ENCODE results near the gene TXLNB.

TXLNB gene

DNA sequence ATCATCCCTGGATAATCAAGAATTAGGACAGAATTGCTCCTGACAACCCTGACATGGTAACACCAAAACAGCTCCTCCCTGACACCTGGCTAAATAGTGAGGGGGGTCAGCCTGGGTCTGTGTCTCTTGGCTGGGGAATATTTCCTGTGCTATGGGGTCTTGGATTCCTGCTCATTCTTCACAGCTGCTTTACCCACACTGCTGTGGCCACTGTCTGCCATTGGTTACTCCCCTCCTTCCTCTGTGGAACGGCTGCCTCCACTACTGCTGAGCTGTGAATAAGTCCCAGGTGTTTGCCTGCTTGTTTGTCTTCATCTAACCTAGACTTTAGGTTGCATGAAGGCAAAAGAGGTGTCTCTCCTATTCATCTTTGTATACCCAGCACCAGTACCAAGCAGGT lies 33.9 kb upstream of the TXLNB start:
- Histone ChIP-seq H3K79me1 (replicated peaks; ENCODE audit: low read length, poor library complexity, severe bottlenecking) (no peaks in the 10 kb centered on the region), H2AFZ (ENCODE audit: low read depth, low read length) (no peak overlapping the region), H3K9ac (ENCODE audit: low read length) (no peak overlapping the region), H2BK120ac (ENCODE audit: low read depth, low read length) (no peak overlapping the region), H3K4me1 (ENCODE audit: control insufficient read depth, insufficient read depth, low read depth, low read length) (peaks cover 1% of the 10 kb centered on the region), H3K4ac (ENCODE audit: low read depth in 1 of 2, low read length in 2 of 2) (no peak overlapping the region), H3K27ac (ENCODE audit: low read length, poor library complexity, severe bottlenecking) (no peak overlapping the region), H3K4me3 (ENCODE audit: insufficient read depth in 1 of 2, low read depth in 1 of 2, low read length in 2 of 2) (no peak overlapping the region), H4K91ac (ENCODE audit: low read length) (no peak overlapping the region), H3K4me2 (ENCODE audit: low read length, poor library complexity, severe bottlenecking) (no peak overlapping the region), H3K36me3 (ENCODE audit: control insufficient read depth in 1 of 2, insufficient read depth in 2 of 2, low read depth in 1 of 2, low read length in 2 of 2) (no peaks in the 10 kb centered on the region), H3K9me3 (ENCODE audit: control insufficient read depth, low read length) (no peaks in the 10 kb centered on the region), H2BK15ac (ENCODE audit: low read depth, poor library complexity, severe bottlenecking) (no peak overlapping the region), H3K23ac (ENCODE audit: low read length in 2 of 2) (no peak overlapping the region), H3K27me3 (ENCODE audit: control insufficient read depth in 1 of 2, insufficient read depth in 1 of 2, low read length in 2 of 2) (no peaks in the 10 kb centered on the region), H2BK12ac (ENCODE audit: low read length in 2 of 2) (peak overlapping the region in 1 of 2 experiments; percentile 63), H4K8ac (ENCODE audit: low read length) (no peak overlapping the region), H3K18ac (ENCODE audit: low read depth in 1 of 2, low read length in 2 of 2) (no peak overlapping the region), H2AK5ac (ENCODE audit: low read length, severe bottlenecking) (no peak overlapping the region), H3K14ac (ENCODE audit: low read length in 2 of 2) (no peak overlapping the region), H2BK5ac (ENCODE audit: low read depth, low read length, poor library complexity, severe bottlenecking) (no peak overlapping the region)
- 100% methylated on average over 1 of the region's 1 CpG for WGBS
- no peak for DNase-seq

DNA sequence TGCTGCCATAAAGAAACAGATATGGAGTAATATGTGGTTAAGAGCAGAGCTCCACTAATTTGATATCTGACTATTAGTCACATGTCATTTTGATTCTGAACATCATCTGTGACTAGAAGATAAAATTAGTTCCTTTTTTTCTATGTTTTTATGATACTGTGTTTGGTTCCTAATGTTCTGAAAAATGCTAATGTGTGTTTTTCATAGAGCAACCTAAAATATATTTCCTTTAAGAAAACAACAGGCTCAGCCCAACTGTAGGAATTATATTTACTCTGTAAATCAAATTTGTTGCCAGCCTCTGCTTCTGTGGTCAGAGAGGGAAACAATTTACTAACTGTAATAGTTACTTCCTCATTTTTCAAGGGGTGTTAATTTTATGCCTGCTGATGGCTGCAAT lies 33.3 kb upstream of the TXLNB start:
- Histone ChIP-seq H2AK5ac (ENCODE audit: low read length, severe bottlenecking) (no peak overlapping the region), H3K4me2 (ENCODE audit: low read length, poor library complexity, severe bottlenecking) (no peak overlapping the region), H2AFZ (ENCODE audit: low read depth, low read length) (no peak overlapping the region), H3K4me3 (ENCODE audit: insufficient read depth in 1 of 2, low read depth in 1 of 2, low read length in 2 of 2) (no peak overlapping the region), H3K14ac (ENCODE audit: low read length in 2 of 2) (no peak overlapping the region), H3K23ac (ENCODE audit: low read length in 2 of 2) (no peak overlapping the region), H4K8ac (ENCODE audit: low read length) (no peak overlapping the region), H3K9ac (ENCODE audit: low read length) (no peak overlapping the region), H3K18ac (ENCODE audit: low read depth in 1 of 2, low read length in 2 of 2) (no peak overlapping the region), H2BK15ac (ENCODE audit: low read depth, poor library complexity, severe bottlenecking) (no peak overlapping the region), H4K91ac (ENCODE audit: low read length) (no peak overlapping the region), H3K27me3 (ENCODE audit: control insufficient read depth in 1 of 2, insufficient read depth in 1 of 2, low read length in 2 of 2) (no peaks in the 10 kb centered on the region), H3K4me1 (ENCODE audit: control insufficient read depth, insufficient read depth, low read depth, low read length) (peaks cover 1% of the 10 kb centered on the region), H3K4ac (ENCODE audit: low read depth in 1 of 2, low read length in 2 of 2) (no peak overlapping the region), H2BK5ac (ENCODE audit: low read depth, low read length, poor library complexity, severe bottlenecking) (no peak overlapping the region), H3K9me3 (ENCODE audit: control insufficient read depth, low read length) (no peaks in the 10 kb centered on the region), H2BK120ac (ENCODE audit: low read depth, low read length) (no peak overlapping the region), H3K27ac (ENCODE audit: low read length, poor library complexity, severe bottlenecking) (no peak overlapping the region), H2BK12ac (ENCODE audit: low read length in 2 of 2) (no peak overlapping the region), H3K36me3 (ENCODE audit: control insufficient read depth in 1 of 2, insufficient read depth in 2 of 2, low read depth in 1 of 2, low read length in 2 of 2) (no peaks in the 10 kb centered on the region), H3K79me1 (replicated peaks; ENCODE audit: low read length, poor library complexity, severe bottlenecking) (no peaks in the 10 kb centered on the region)
- DNase-seq: no peak

DNA sequence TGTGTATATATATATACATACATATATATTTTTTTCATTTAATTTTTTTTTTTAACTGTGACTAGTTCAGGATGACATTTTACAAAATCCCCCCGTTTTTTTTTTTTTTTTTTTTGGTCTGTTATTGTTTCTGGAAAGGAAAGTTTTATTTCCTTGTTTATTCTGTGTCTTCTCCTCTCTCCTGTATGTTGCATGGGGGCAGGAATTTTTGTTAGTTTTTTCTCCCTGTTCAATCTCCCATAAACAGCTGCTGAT lies 32.4 kb upstream of the TXLNB start:
- Histone ChIP-seq H2AFZ (ENCODE audit: low read depth, low read length) (no peak overlapping the region), H3K23ac (ENCODE audit: low read length in 2 of 2) (no peak overlapping the region), H3K27ac (ENCODE audit: low read length, poor library complexity, severe bottlenecking) (no peak overlapping the region), H4K8ac (ENCODE audit: low read length) (no peak overlapping the region), H2BK15ac (ENCODE audit: low read depth, poor library complexity, severe bottlenecking) (no peak overlapping the region), H4K91ac (ENCODE audit: low read length) (no peak overlapping the region), H2AK5ac (ENCODE audit: low read length, severe bottlenecking) (no peak overlapping the region), H2BK12ac (ENCODE audit: low read length in 2 of 2) (no peak overlapping the region), H3K18ac (ENCODE audit: low read depth in 1 of 2, low read length in 2 of 2) (no peak overlapping the region), H3K4ac (ENCODE audit: low read depth in 1 of 2, low read length in 2 of 2) (no peak overlapping the region), H3K4me2 (ENCODE audit: low read length, poor library complexity, severe bottlenecking) (no peak overlapping the region), H2BK120ac (ENCODE audit: low read depth, low read length) (no peak overlapping the region), H3K79me1 (replicated peaks; ENCODE audit: low read length, poor library complexity, severe bottlenecking) (no peaks in the 10 kb centered on the region), H3K4me1 (ENCODE audit: control insufficient read depth, insufficient read depth, low read depth, low read length) (peaks cover 1% of the 10 kb centered on the region), H3K36me3 (ENCODE audit: control insufficient read depth in 1 of 2, insufficient read depth in 2 of 2, low read depth in 1 of 2, low read length in 2 of 2) (no peaks in the 10 kb centered on the region), H3K14ac (ENCODE audit: low read length in 2 of 2) (no peak overlapping the region), H3K9me3 (ENCODE audit: control insufficient read depth, low read length) (no peaks in the 10 kb centered on the region), H3K9ac (ENCODE audit: low read length) (peak overlapping the region; percentile 74), H3K27me3 (ENCODE audit: control insufficient read depth in 1 of 2, insufficient read depth in 1 of 2, low read length in 2 of 2) (no peaks in the 10 kb centered on the region), H2BK5ac (ENCODE audit: low read depth, low read length, poor library complexity, severe bottlenecking) (no peak overlapping the region), H3K4me3 (ENCODE audit: insufficient read depth in 1 of 2, low read depth in 1 of 2, low read length in 2 of 2) (no peak overlapping the region)
- no peak for DNase-seq
- no CpG with 5 or more reads among the region's 1 CpG for WGBS

DNA sequence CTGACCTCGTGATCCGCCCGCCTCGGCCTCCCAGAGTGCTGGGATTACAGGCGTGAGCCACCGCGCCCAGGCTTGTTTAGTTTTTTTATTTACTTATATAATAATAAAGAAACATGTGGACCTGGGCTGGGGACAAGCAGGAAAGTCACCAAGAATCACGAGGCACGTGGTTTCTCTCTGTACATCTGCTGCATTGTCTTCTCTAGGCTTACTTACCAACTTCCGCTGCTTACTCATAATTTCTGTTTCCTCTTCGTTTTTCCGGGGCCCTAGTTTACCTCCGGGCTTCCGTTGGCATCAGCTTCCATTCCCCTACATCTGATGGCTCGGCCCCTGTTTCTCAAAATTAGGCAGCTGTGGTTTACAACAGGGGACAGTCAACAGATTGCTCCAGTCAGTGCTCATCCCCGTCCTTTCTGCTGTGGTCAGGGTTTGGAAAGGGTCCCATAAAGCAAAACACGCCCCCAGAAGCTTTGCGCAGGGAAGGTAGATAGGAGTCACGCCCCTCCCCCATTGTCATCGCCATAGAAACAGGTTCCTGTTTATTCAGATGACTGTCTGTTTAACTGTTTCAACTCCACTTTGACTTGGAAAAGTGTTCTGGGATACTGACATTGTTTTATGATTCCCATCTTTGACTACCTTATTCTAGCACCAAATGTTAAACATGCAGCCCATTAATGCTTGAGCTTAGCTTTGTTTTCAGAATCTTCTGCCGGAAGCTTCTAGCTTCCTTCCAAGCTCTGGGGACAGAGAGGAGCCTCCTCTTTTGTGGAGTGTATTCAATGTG lies 31.9 kb upstream of the TXLNB start:
- Histone ChIP-seq H2BK12ac (ENCODE audit: low read length in 2 of 2) (peak overlapping the region in 1 of 2 experiments; percentile 18), H2AK5ac (ENCODE audit: low read length, severe bottlenecking) (no peak overlapping the region), H3K9me3 (ENCODE audit: control insufficient read depth, low read length) (no peaks in the 10 kb centered on the region), H2AFZ (ENCODE audit: low read depth, low read length) (peak overlapping the region; percentile 61), H3K23ac (ENCODE audit: low read length in 2 of 2) (no peak overlapping the region), H4K91ac (ENCODE audit: low read length) (no peak overlapping the region), H2BK120ac (ENCODE audit: low read depth, low read length) (no peak overlapping the region), H3K4me3 (ENCODE audit: insufficient read depth in 1 of 2, low read depth in 1 of 2, low read length in 2 of 2) (no peak overlapping the region), H3K36me3 (ENCODE audit: control insufficient read depth in 1 of 2, insufficient read depth in 2 of 2, low read depth in 1 of 2, low read length in 2 of 2) (no peaks in the 10 kb centered on the region), H3K27me3 (ENCODE audit: control insufficient read depth in 1 of 2, insufficient read depth in 1 of 2, low read length in 2 of 2) (no peaks in the 10 kb centered on the region), H2BK15ac (ENCODE audit: low read depth, poor library complexity, severe bottlenecking) (no peak overlapping the region), H3K4me1 (ENCODE audit: control insufficient read depth, insufficient read depth, low read depth, low read length) (peaks cover 1% of the 10 kb centered on the region), H2BK5ac (ENCODE audit: low read depth, low read length, poor library complexity, severe bottlenecking) (no peak overlapping the region), H3K27ac (ENCODE audit: low read length, poor library complexity, severe bottlenecking) (no peak overlapping the region), H3K18ac (ENCODE audit: low read depth in 1 of 2, low read length in 2 of 2) (peak overlapping the region in 1 of 2 experiments; percentile 40), H3K14ac (ENCODE audit: low read length in 2 of 2) (no peak overlapping the region), H3K9ac (ENCODE audit: low read length) (peak overlapping the region; percentile 74), H3K4me2 (ENCODE audit: low read length, poor library complexity, severe bottlenecking) (no peak overlapping the region), H3K4ac (ENCODE audit: low read depth in 1 of 2, low read length in 2 of 2) (peak overlapping the region in 1 of 2 experiments; percentile 4), H3K79me1 (replicated peaks; ENCODE audit: low read length, poor library complexity, severe bottlenecking) (no peaks in the 10 kb centered on the region), H4K8ac (ENCODE audit: low read length) (no peak overlapping the region)
- DNase-seq: peak; percentile 88
- WGBS: 56% methylated on average over 13 of the region's 21 CpGs

Data from mesenchymal stem cell (in vitro differentiated cells and primary cell).